ENCODE measurements around the gene CCDC51. TPM values are rescaled to one million over a fixed set of nuclear protein-coding genes. Genes with fewer than 3 reads are reported as not detected.
"Not testable (repeated sequence)": the region's sequence is repeated elsewhere in the genome, so short reads cannot be mapped to it uniquely, and the experiment has no call there.

Gene CCDC51
- total RNA-seq, 1 donor from 2014 or later = 11.5 TPM

DNA sequence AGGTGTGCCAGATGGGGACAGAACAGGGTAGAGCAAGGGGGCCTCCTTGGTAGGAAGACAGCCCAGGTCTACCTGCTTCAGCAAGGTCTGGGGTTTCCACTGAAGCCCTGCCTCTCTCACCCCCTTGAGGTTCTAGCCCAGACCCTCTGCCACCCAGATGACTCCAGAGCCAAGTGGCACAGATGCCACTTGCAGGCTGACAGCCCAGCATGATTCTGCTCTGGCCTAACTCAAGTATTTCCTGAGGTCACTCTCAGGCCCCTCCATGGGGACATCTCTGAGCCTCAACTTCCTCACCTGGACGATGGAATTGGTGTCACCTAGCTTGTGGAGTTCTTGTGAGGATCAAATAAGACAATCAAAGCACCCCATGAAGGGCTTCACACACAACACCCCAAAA, 33.9 kb downstream of the CCDC51 start:
- no peak for DNase-seq

DNA sequence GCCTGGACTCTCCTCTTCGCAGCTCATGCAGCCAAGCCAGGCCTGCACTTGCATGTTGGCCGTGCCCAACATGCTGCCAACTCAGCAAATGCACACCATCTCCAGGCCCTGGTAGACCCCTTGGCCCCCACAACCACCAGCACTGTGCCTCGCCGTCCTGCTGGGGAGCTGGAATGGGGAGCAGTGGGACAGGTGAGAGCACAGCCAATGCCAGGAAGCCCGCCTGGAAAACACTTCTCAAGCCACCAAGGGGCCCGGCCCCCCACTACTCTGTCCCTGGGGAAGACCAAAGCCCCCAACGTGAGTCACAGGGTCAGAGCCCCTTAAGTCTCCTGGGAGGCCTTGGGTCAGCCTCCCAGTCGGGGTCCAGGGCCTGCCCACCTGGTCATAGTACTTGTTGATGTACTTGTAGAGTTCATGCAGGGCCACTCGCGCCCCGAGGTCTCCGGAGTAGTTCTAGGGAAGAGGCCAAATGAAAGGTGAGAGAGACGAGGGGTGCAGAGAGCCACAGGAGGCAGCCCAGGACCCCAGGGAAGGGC, 34.5 kb downstream of the CCDC51 start:
- DNase-seq = no peak

DNA sequence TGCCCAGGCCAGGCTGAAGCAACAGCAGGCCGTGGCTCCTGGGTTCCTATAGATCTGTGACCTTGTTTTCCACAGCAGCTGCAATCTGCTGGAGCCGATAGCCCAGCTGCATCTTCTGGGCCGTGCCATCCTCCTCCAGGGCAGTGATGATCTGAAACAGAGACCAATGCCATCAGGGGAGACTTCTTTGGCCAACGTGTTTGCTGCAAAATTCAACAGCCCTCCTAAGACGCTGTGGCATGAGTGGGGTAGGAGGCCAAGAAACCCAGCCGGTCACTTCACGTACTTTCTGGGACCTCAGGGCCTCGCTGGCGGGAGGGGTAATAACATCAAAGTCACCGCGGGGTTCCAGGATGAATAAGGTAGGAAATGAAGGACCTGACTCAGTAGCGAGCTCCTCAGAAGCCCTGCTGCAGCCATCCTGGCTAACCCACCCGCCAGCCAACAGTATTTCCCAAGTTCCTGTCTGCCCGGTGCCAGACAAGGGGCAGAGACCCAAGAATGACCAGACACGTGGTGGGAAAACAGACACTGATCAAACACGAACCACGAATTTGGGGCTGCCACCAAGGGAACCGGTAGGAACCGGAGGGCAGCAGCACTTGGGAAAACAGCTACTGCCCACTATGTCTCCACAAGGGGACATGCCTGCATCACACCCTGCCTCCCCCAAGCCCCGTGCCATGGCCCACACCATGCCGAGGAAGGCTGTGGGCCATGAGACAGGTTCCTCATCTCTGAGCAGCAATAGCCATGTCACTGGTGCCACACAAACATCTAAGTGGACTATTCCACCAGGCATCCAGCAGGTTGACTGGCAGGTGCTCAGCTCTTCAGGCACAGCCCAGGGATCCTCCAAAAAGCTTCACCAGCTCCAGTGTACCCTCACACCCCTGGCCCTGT, 35.2 kb downstream of the CCDC51 start:
- no peak for DNase-seq

DNA sequence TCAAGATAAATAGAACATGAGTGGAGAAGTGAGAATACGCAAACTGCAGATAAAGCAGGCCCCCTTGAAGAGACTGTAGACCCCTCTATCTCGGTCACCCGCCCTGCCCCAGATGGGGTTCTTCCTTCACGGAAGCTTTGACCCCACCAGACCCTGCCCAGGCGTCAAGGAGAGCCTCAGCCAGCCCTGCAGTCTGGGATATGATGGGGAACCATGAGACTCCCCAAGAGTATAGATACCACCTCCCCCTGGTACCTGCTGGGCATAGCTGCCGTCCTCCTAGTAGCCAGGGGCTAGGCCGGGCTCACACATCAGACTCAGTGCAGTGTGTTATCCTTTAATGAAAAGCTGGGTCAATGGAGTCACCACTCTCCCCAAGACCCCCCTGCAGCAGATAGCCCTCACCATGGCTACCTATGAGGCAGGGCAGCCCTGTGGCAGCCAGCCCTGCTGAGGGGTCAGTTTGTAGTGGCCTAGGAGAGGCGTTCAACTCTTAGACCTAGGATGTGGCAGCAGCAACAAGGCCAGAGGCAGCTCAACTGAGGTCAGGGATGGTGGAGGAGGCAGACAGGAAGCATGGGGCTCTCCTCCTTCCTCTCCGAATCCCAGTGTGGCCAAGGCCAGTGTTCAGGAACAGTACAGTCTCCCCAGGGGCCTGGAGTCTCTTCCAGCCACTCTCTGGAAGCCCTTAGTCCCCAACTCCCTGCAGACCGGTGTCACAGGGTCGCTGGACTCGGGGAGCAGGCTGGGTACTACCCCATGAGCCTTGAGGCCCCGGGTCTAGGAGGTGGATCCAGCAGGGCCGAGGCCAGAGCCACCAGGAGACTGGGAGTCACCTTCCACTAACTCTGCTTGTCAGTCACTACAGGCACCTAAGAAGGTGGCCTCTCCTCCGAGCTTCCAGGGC, 36.1 kb downstream of the CCDC51 start:
- no peak for DNase-seq

DNA sequence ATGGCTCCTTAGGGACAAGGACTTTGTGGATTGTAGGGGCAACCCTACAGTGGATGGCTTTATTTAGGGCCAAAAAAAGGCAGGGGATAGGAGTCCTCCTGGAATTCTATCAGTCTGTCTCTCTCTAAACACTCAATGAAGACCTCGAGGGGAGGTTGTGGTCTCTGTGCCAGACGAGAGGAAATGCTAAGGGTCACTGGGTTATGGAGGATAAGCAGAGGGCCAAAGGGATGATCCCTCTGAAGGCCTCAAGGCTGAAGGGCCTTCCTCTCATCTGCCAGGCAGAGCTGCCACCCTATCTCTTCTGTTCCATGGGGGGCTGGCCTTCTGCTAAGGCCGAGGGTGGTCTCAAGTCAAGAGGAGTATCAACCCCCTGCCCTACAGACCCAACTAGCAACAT, 37.0 kb downstream of the CCDC51 start:
- no peak for DNase-seq

DNA sequence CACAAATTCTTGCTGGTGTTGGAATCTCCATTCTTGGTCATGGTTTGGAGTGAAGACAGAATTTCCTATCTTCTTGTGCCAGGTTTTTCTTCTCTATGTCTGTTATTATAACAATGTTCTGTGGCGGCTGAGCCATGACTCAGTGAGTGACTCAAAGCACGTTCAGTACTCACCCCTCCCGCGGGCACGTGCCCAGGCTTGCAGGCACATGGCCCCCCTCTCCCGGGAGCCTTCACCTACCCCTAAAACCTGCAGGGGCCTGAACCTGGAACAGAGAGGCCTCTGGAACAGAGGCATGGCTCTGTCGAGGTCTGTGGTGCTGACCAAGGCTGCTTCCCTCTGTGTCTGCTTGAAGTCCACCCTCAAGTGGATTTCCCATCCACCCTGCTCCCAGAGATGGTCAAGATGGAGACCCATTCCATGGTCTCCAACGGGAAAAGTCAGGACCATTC, 37.6 kb downstream of the CCDC51 start:
- DNase-seq = peak; percentile 16

DNA sequence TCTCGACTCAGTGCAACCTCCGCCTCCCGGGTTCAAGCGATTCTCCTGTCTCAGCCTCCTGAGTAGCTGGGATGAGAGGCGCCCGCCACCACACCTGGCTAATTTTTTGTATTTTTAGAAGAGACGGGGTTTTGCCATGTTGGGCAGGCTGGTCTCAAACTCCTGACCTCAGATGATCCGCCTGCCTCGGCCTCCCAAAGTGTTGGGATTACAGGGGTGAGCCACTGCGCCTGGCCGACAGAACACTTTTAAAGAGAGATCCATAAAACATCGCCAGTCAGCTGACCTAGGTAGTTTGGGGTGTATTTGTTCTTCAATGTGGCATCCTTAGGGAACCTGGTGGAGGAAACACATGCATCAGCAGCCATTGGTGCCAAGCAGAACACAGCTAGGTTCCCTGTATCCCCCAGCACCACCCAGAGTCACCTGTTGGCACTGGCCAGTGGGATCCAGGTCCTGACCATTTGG, 38.5 kb downstream of the CCDC51 start:
- not testable (repeated sequence) for DNase-seq

DNA sequence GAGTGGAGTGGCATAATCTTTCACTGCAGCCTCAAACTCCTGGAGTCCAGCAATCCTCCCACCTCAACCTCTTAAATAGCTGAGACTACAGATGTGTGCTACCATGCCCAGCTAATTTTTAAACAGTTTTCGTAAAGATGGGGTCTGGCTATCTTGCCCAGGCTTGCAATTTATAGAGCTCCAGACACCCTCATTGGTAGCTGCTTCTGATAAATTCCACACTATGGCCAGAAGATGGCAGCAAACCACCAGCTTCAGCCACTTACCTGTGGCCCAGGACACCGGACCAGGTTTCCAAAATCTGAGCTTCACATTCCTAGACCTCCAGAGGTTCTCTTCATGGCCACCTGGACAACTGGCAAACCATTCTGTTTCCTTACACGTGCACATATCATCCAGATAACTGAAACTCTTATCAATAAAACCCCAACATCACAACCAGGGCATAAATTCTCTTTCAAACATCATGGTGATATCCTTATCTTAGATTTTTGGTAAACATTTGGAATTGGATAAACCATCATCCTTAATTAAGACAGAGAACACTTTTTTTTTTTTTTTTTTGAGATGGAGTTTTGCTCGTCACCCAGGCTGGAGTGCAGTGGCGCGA, 39.0 kb downstream of the CCDC51 start:
- DNase-seq = peak; percentile 84

DNA sequence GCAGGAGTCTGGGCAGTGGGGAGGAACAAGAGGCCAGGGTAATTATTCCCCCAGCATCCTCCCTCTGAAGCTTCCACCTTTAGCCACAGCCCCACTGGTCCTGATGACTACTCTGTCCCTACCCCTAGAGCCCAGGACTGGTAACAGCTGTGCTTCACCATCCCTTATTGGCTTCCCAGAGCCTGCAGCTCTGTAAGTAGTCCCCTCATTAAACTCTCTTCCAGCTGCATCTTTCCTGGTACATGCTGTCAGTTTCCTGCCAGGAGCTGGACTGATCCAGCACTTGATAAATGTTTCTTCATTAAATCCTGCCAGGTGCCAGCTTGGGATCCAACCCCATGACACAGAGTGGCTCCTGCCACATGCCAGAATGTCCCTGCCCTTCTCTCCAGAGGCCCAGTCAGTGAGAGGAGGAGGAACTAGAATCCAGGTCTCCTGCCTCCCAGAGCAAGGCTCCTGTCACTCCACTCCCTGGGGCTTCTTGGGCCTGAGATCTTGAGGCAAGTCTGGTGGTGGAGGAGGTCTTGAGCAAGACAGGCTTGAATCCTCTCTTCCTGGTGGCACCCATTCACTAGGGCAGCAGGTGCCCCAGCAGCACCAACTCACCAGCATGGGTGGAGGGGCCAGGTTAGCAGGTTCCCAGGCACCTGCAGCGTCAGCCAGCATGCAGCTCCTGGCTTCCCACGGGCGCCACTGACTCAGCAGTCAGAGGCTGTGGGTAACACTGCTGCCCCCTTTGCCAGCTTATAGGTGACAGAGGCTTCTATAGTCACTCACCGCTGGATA, 40.3 kb downstream of the CCDC51 start:
- DNase-seq = no peak

DNA sequence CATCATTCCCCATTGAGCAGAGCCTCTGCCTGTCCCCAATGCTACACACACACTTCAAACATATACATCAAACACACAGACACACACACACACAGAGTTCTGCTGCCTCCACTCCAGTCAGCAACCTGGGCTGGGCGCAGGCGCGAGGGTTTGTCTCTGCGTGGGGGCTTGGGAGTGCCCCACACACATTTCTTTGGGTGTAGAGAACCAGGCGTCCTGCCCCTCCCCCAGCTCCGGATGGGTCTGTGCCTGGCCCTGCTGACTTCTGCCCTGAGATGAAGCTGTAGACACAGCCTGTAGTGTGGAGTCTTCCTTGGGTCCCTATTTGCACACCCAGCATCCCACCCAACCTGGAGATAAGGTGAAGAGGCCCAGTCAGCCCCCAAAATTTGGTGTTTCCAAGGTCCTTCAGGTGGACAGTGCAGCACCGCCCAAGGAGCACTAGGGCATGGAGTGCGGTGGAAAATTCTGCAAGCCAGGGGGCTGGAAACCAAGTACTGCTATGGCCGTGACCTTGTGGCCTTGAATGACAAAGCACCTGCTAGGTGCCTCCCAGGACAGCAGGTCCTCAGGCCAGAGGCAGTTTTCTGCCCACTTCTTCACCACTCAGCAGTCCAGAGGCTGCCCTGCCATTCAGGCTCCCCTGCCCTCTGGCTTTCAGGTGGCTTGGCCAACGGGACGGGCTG, 41.1 kb downstream of the CCDC51 start:
- DNase-seq = no peak

DNA sequence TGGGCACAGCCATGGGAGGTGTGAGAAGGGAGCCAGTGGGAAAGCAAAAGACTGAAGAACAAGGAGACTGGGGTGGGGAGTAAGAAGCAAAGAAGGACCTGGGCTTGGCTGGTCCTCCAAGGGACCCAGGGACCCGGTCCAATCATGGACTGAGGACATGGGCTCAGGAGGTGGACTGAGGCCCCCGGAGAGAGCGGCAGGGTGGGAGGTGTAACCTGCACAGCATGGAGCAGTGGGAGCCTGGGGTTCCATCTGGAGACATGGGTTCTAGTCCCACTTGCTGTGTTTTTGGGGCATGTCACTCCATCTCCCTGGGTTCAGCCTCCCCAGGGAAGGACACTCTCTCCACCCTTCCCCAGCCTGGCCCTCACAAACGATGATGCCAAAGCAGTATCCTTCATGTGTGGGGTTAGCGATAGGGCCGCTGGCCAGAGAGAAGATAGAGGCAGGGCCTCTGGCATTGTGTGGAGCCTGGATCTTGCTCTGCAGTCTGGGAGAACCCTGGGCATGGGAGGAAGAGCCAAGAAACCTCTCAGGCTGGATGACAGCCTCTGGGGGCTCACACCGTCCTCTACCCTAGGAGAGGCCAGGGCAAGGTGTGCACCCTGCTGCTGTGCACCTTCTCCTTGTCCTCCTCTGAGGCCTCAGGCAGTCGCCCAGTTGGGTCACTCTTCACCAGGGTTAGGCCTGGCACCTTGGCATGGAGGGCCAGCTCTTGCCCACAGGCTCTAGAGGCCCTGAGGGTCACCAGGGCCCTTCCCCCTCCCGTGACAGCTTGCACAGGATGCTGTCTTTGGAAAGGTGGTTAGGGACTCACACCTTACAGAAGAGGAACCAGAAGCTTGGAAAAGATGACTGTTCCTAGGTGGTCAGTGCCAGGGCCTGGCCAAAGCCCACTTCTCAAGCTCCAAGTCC, 41.9 kb downstream of the CCDC51 start:
- no peak for DNase-seq

DNA sequence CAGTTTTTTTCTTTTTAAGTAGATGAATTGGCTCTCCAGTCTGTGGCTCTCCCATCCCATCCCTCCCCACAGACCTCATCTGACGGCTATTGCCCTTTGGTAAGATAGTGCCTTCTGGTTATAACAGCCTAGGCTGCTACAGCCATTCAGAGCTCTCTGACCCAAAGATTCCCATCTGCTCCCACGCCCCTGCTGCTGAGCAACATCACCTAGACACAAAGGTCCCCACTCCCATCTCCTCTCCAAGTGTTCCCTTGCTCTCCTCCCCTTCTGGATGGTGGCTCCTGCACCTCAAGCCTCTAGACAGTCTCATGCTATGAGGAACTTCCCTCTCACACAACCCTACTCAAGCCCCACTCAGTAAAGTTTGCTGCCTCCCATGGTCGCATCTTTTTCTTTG, 44.2 kb downstream of the CCDC51 start:
- no peak for DNase-seq

DNA sequence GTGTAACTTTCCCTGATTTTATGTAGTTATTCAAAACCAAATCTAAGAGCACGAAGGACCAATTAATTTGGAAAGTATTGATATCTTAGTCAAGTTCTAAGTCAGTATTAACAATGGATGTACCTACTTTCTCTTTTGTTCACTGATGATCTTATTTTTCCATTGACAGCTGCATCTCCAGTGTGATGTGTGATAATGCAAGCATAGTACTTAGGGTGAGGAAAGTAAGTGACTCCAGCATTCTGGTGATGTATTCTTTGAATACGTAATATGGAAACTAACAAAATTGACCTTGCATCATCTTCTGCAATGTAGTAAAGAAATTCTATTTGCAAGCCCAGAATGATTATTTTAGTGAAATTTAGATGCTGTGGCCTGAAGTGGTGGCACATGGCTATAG, 45.5 kb downstream of the CCDC51 start:
- no peak for DNase-seq

DNA sequence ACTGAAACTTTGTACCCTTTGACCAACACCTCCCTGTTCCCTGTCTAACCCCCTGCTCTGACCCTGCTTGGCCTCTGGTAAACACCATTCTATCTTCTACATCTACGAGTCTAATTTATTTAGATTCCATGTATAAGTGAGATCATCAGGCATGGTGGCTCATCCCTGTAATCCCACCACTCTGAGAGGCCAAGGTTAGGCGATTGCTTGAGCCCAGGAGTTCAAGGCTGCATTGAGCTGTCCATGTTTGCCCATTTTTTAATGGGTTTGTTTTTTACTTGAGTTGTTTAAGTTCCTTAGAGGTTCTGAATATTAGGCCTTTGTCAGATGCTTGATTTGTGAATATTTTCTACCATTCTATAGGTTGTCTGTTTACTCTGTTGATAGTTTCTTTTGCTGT, 51.0 kb downstream of the CCDC51 start:
- no peak for DNase-seq

DNA sequence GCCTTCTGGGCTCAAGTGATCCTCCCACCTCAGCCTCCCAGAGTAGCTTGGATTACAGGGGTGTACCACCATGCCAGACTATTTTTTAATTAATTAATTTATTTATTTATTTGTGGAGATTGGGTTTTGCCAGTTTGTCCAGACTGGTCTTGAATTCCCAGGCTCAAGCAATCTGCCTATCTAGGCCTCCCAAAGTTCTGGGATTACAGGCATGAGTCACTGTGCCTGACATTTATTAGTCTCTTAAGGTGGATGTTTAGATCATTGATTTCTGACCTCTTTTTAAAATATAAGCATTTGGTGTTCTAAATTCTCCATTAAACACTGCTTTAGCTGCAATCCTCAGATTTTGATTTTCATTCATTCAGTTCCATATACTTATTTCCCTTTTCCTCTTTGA, 52.3 kb downstream of the CCDC51 start:
- no peak for DNase-seq
